ENCODE results near the gene LEMD1. TPM values are rescaled to one million over a fixed set of nuclear protein-coding genes. Genes with fewer than 3 reads are reported as not detected.

LEMD1 gene
- polyA plus RNA-seq, 1 donor from 2014 or later = 67.6 TPM

- no peak overlapping the region for H3K27ac ChIP-seq (ENCODE audit: low read length)
- H4K20me1 ChIP-seq (ENCODE audit: insufficient read depth) = no peaks in the 10 kb centered on the region
- H2AFZ ChIP-seq (ENCODE audit: low read depth, low read length) = no peak overlapping the region
- H3K36me3 ChIP-seq (ENCODE audit: insufficient read depth, low read length) = no peaks in the 10 kb centered on the region
- H3K79me2 ChIP-seq (replicated peaks; ENCODE audit: insufficient read depth, low read length) = no peaks in the 10 kb centered on the region
- no peak for TF ChIP-seq CTCF (IDR thresholded peaks at IDR 0.05; ENCODE audit: poor library complexity, severe bottlenecking)
- TF ChIP-seq POLR2AphosphoS5 (IDR thresholded peaks at IDR 0.05) = no peak
- TF ChIP-seq EP300 (conservative IDR thresholded peaks at IDR 0.05; ENCODE audit: poor library complexity, severe bottlenecking) = no peak
- no peak for TF ChIP-seq REST (IDR thresholded peaks at IDR 0.05; ENCODE audit: borderline replicate concordance)
- TF ChIP-seq TAF1 (IDR thresholded peaks at IDR 0.05; ENCODE audit: low read depth) = no peak
- no peak for TF ChIP-seq MXI1 (conservative IDR thresholded peaks at IDR 0.05; ENCODE audit: poor library complexity, severe bottlenecking)
- TF ChIP-seq RAD21 (conservative IDR thresholded peaks at IDR 0.05) = no peak
- TF ChIP-seq EZH2 (IDR thresholded peaks at IDR 0.05; ENCODE audit: borderline replicate concordance, insufficient read depth, low read length, poor library complexity, severe bottlenecking) = no peak
- no peak for TF ChIP-seq SMC3 (conservative IDR thresholded peaks at IDR 0.05; ENCODE audit: poor library complexity)
- no peaks in the 10 kb centered on the region for H3K9me3 ChIP-seq (ENCODE audit: low read length)
- H3K4me3 ChIP-seq (ENCODE audit: low read length) = no peak overlapping the region
- H3K4me2 ChIP-seq (ENCODE audit: low read length) = no peak overlapping the region
- H3K9ac ChIP-seq (ENCODE audit: low read length) = no peak overlapping the region
- H3K9me2 ChIP-seq (ENCODE audit: insufficient read depth, low read length) = no peaks in the 10 kb centered on the region
- no peaks in the 10 kb centered on the region for H3F3A ChIP-seq (ENCODE audit: insufficient read depth, low read length, poor library complexity, severe bottlenecking)
- no peaks in the 10 kb centered on the region for H3K27me3 ChIP-seq (ENCODE audit: insufficient read depth, low read depth, low read length)
Observed at GRCh38 chr1:205373798-205374175, 48.1 kb downstream of the LEMD1 start.

GRCh38 chr1:205373022-205373797 is 48.6 kb downstream of the LEMD1 start:
- H3K9me3 ChIP-seq (ENCODE audit: low read length) = no peaks in the 10 kb centered on the region
- H3K9ac ChIP-seq (ENCODE audit: low read length) = no peak overlapping the region
- no peak overlapping the region for H2AFZ ChIP-seq (ENCODE audit: low read depth, low read length)
- no peaks in the 10 kb centered on the region for H3K79me2 ChIP-seq (replicated peaks; ENCODE audit: insufficient read depth, low read length)
- no peaks in the 10 kb centered on the region for H3K27me3 ChIP-seq (ENCODE audit: insufficient read depth, low read depth, low read length)
- H3K4me3 ChIP-seq (ENCODE audit: low read length) = no peak overlapping the region
- no peaks in the 10 kb centered on the region for H3K9me2 ChIP-seq (ENCODE audit: insufficient read depth, low read length)
- H4K20me1 ChIP-seq (ENCODE audit: insufficient read depth) = no peaks in the 10 kb centered on the region
- H3K4me2 ChIP-seq (ENCODE audit: low read length) = no peak overlapping the region
- TF ChIP-seq TAF1 (IDR thresholded peaks at IDR 0.05; ENCODE audit: low read depth) = no peak
- no peak for TF ChIP-seq POLR2AphosphoS5 (IDR thresholded peaks at IDR 0.05)
- no peak for TF ChIP-seq EZH2 (IDR thresholded peaks at IDR 0.05; ENCODE audit: borderline replicate concordance, insufficient read depth, low read length, poor library complexity, severe bottlenecking)
- no peak for TF ChIP-seq SMC3 (conservative IDR thresholded peaks at IDR 0.05; ENCODE audit: poor library complexity)
- no peak for TF ChIP-seq CTCF (IDR thresholded peaks at IDR 0.05; ENCODE audit: poor library complexity, severe bottlenecking)
- no peak for TF ChIP-seq EP300 (conservative IDR thresholded peaks at IDR 0.05; ENCODE audit: poor library complexity, severe bottlenecking)
- TF ChIP-seq RAD21 (conservative IDR thresholded peaks at IDR 0.05) = no peak
- TF ChIP-seq REST (IDR thresholded peaks at IDR 0.05; ENCODE audit: borderline replicate concordance) = no peak
- no peak for TF ChIP-seq MXI1 (conservative IDR thresholded peaks at IDR 0.05; ENCODE audit: poor library complexity, severe bottlenecking)
- no peaks in the 10 kb centered on the region for H3F3A ChIP-seq (ENCODE audit: insufficient read depth, low read length, poor library complexity, severe bottlenecking)
- no peak overlapping the region for H3K27ac ChIP-seq (ENCODE audit: low read length)
- H3K36me3 ChIP-seq (ENCODE audit: insufficient read depth, low read length) = no peaks in the 10 kb centered on the region
